Skeletal muscle tissue (tissue), 4 donors: ENCODE measurements around the gene GCAT. TPM values are rescaled to one million over a fixed set of nuclear protein-coding genes. Genes with fewer than 3 reads are reported as not detected.
"Not testable (repeated sequence)": the region's sequence is repeated elsewhere in the genome, so short reads cannot be mapped to it uniquely, and the experiment has no call there.

ENCODE experiments used
- H3K27ac ChIP-seq: one replicate; pipeline ENCODE4 v1.7.0; 2013; ENCODE audit warnings: mild to moderate bottlenecking, low read depth, low read length, inconsistent platforms
- H3K27me3 ChIP-seq, 3 donors: one replicate each; pipeline ENCODE4 v1.7.0; 2013; ENCODE audit warnings: low read length in 3 of 3; ENCODE audit not compliant: control insufficient read depth in 3 of 3, insufficient read depth in 3 of 3
- H3K36me3 ChIP-seq, 3 donors: one replicate each; pipeline ENCODE4 v1.7.0; 2013; ENCODE audit warnings: low read length in 3 of 3; ENCODE audit not compliant: control insufficient read depth in 3 of 3, insufficient read depth in 3 of 3
- H3K4me1 ChIP-seq, 3 donors: one replicate each; pipeline ENCODE4 v1.7.0; 2013; ENCODE audit warnings: low read length in 3 of 3, mild to moderate bottlenecking in 3 of 3; ENCODE audit not compliant: control insufficient read depth in 3 of 3, insufficient read depth in 3 of 3
- H3K4me3 ChIP-seq, 3 donors: one replicate each; pipeline ENCODE4 v1.7.0; 2013; ENCODE audit warnings: low read length in 3 of 3
- H3K9ac ChIP-seq, 3 donors: one replicate each; pipeline ENCODE4 v1.7.0; 2013; ENCODE audit warnings: low read length in 3 of 3, mild to moderate bottlenecking in 3 of 3, moderate library complexity in 2 of 3, low read depth in 1 of 3
- H3K9me3 ChIP-seq, 3 donors: one replicate each; pipeline ENCODE4 v1.7.0; 2013; ENCODE audit warnings: low read length in 3 of 3; ENCODE audit not compliant: control insufficient read depth in 3 of 3
- total RNA-seq: library from RNA; depleted of rRNA; stranded (reverse); fragments of >200 nt; gene quantifications from one replicate; pipeline ENCODE4 v1.2.3, GENCODE V29; 2014
- donor health status: Osteomylitis.

The GCAT gene
- total RNA-seq, 1 donor from 2014 or later = 9.9 TPM

DNA sequence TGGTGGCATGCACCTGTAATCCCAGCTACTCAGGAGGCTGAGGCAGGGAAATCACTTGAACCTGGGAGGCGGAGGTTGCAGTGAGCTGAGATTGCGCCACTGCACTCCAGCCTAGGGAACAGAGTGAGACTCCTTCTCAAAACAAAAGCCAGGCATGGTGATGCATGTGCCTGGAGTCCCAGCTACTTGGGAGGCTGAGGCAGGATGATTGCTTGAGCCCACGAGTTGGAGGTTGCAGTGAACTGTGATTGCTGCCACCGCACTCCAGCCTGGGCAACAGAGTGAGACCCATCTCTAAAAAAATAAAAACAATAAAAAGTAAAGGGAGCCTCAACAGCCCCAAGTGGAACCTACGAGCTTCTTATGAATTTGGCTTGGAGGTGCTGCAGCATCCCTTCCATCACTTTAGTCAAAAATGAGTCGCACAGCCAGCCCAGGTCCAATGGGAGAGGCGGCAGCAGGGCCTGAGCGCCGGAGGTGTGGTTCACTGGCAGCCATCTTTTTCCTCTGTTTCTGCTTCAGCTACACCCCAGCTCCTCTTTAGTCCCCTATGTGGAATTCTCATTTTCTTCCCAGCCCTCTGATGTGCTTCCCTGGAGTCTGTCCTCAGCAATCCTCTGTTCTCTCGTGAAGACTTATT, 29.2 kb upstream of the GCAT start:
- Histone ChIP-seq H3K36me3 (peaks cover 2 to 4% (median 4%) of the 10 kb centered on the region in 3 donors), H3K27me3 (peaks cover 12 to 17% (median 16%) of the 10 kb centered on the region in 3 donors), H3K4me3 (no peak overlapping the region), H3K27ac (no peak overlapping the region), H3K9ac (no peak overlapping the region), H3K9me3 (no peaks in the 10 kb centered on the region), H3K4me1 (peaks cover 8 to 16% (median 16%) of the 10 kb centered on the region in 3 donors)

DNA sequence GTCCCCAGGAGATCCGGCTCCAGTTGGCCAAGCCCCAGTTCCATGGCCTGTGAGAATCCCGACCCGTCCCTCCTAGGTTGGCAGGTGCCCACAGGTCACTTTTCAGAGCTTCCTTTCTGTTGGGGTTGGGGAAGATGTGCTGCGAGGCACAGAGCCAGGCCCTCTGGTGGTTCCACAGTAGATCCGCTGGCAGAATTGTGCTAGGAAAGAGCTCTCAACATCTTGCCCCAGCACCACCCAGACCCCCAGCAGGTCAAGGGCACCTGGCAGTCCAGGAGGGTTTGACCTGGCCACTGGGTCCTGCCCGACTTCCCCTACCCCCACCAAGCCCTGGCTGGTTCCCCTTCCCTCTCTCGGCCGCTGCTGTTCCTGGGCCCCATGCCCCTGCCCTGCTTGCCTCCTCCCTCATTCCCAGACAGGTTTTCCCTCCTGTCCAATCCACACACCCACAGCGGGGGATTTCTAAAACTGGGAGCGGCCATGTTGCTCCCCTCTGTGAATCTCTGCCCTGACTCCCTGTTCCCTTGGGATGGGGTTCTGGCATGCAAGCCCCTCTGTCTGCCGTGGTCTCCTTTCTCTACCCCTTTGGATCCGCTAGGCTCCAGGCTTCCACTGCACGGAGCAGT, 26.2 kb upstream of the GCAT start:
- H3K4me3 ChIP-seq = no peak overlapping the region
- H3K9ac ChIP-seq = no peak overlapping the region
- no peaks in the 10 kb centered on the region for H3K9me3 ChIP-seq
- no peaks in the 10 kb centered on the region for H3K36me3 ChIP-seq
- H3K27ac ChIP-seq = no peak overlapping the region
- peaks cover 12 to 30% (median 30%) of the 10 kb centered on the region in 3 donors for H3K27me3 ChIP-seq
- H3K4me1 ChIP-seq = peaks cover 8 to 18% (median 16%) of the 10 kb centered on the region in 3 donors

DNA sequence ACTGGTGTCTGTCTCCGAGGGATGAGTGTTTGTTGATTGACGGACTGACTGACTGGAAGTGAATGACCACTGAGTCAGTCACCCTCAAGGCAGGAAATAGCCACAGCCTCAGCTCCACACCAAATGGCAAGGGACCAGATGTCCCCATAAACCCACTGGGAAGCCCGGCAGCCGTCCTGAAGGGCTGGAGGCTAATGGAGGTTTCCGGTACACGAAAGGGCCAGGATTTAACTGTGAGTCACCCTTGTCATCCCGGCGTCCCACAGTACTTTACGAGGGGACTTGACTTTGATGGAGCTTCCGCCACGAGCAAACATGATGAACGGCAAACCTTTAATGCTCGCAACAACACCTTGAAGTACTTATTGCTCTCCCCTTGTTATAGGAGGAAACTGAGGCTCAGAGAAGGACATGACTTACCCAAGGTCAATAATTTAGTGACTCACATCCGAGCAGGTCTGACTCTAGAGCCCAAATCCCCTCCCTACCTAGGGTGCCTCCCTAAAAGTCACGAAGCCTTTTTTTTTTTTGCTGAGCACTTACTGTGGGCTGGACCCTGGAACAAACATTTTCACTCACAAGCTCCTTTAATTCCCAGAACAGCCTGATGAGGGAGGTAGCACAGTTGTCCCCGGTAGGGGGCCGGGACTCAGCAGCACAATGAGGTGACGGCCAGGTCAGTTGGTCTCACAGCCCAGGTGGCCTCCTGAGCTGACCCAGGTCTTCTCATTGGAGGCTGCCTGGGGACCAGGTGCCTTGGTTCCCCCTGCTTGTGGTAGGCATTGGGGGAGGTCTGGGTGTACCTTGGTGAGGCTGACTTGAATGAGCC, 25.2 kb upstream of the GCAT start:
- peaks cover 0 to 10% (median 8%) of the 10 kb centered on the region in 3 donors for H3K4me1 ChIP-seq
- no peak overlapping the region for H3K4me3 ChIP-seq
- H3K9ac ChIP-seq = no peak overlapping the region
- no peaks in the 10 kb centered on the region for H3K36me3 ChIP-seq
- H3K9me3 ChIP-seq = no peaks in the 10 kb centered on the region
- H3K27ac ChIP-seq = no peak overlapping the region
- H3K27me3 ChIP-seq = peaks cover 12 to 30% (median 30%) of the 10 kb centered on the region in 3 donors

DNA sequence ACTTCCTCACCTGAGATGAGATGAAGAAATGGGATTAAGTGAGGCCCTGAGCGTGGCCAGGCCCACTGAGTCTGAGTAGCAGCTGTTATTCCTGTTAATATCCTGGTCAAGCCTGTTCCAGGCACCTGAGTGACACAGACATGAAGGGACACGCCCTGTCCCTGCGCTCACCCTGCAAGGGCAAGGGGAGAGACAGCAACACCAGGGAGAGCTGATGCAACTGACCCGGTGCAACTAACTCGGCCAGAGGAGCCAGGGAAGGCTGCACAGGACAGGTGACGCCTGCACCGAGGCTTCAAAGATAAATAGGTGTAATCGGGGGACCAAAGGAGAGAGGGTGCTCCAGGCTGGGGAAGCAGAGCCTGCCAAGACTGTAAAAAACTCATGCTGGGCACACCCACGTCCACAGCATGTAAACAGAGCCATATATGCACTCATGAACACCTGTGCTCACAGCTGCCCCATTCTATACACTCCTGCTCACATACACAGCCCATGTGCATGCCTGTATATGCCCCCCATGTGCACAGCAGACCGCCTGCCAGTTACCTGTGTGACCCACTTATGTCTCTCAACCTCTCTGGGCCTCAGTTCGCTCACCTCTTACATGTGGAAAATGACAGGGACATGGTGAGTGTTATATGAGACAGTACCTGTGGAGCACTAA, 22.8 kb upstream of the GCAT start:
- Histone ChIP-seq H3K4me1 (peaks cover 0 to 10% (median 8%) of the 10 kb centered on the region in 3 donors), H3K4me3 (no peak overlapping the region), H3K9me3 (no peaks in the 10 kb centered on the region), H3K27ac (no peak overlapping the region), H3K9ac (peak overlapping the region in 1 of 3 donors; percentile 16), H3K27me3 (peaks cover 12 to 30% (median 30%) of the 10 kb centered on the region in 3 donors), H3K36me3 (no peaks in the 10 kb centered on the region)

DNA sequence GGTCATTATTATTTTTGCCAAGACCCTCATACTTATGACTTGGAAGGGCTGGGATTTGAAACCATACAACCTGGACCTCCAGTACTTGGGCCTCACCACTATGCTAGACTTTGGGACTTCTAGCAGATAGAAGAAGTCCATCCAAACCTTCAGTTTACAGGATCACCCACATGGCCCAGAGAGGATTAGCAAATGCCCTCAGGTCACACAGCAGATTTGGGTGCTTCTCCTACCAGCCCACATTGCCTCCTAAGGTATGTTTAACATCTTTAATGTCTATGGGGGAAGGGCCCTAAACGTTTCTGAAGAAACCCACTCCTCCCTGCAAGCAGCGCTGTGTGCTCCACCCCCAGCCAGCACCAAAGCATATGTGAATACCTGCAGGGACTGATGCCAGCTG, 17.5 kb upstream of the GCAT start:
- Histone ChIP-seq H3K4me3 (no peak overlapping the region), H3K27me3 (peaks cover 0 to under 1% (median 0%) of the 10 kb centered on the region in 3 donors), H3K9me3 (no peaks in the 10 kb centered on the region), H3K27ac (no peak overlapping the region), H3K36me3 (no peaks in the 10 kb centered on the region), H3K9ac (no peak overlapping the region), H3K4me1 (no peaks in the 10 kb centered on the region)

DNA sequence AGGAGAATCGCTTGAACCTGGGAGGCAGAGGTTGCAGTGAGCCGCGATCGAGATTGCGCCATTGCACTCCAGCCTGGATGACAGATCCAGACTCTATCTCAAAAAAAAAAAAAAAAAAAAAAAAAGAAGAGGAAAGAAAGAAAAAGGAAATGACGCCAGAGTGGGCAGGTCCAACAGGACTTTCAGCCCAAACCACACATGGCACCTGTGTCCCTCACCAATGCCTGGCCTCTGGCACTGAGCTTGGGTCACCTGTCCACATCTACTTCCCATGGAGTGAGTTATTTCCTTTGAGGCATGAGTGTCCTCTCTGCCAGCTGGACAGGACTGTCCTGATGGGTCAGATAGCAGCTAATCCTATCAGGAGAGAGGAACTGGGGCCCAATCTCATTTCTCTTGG, 15.2 kb upstream of the GCAT start:
- no peaks in the 10 kb centered on the region for H3K4me1 ChIP-seq
- no peaks in the 10 kb centered on the region for H3K9me3 ChIP-seq
- no peak overlapping the region for H3K27ac ChIP-seq
- H3K36me3 ChIP-seq = no peaks in the 10 kb centered on the region
- H3K9ac ChIP-seq = peak overlapping the region in 1 of 3 donors; percentile 25
- no peak overlapping the region for H3K4me3 ChIP-seq
- H3K27me3 ChIP-seq = no peaks in the 10 kb centered on the region

DNA sequence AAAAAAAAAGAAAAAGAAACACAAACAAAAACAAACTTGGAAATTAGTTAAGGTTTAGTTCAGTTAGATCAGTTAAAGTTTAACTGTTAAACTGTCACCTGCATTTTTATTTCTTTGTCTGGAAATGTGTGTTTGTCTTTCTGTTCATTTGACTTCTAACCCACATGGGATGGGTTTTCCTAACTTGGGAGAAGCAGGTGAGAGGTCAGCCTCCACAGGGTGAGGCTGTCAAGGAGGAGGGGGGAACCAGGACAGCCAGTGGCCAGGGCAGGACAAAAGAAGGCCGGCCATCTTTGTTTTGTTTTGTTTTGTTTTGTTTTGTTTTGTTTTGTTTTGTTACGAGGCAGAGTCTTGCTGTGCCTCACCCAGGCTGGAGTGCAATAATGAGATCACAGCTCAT, 13.4 kb upstream of the GCAT start:
- Histone ChIP-seq H3K9me3 (no peaks in the 10 kb centered on the region), H3K27ac (no peak overlapping the region), H3K4me3 (no peak overlapping the region), H3K27me3 (no peaks in the 10 kb centered on the region), H3K9ac (no peak overlapping the region), H3K36me3 (no peaks in the 10 kb centered on the region), H3K4me1 (no peaks in the 10 kb centered on the region)

DNA sequence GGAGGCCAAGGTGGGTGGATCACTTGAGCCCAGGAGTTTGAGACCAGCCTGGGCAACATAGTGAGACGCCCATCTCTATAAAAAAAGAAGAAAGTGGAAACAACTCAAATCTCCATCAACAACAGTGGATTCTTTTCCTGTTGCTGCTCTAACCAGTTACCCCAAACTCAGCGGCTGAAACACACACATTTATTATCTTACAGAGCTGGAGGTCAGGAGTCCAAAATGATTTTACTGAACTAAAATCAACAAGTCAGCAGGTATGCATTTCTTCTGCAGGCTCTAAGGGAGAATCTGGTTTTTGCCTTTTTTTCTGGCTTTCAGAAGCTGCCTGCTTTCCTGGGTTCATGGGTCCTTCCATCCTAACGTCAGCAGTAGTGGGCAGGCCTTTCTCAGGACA, 11.7 kb upstream of the GCAT start:
- Histone ChIP-seq H3K36me3 (no peaks in the 10 kb centered on the region), H3K27me3 (no peaks in the 10 kb centered on the region), H3K27ac (no peak overlapping the region), H3K4me3 (no peak overlapping the region), H3K4me1 (no peaks in the 10 kb centered on the region), H3K9ac (no peak overlapping the region), H3K9me3 (no peaks in the 10 kb centered on the region)

DNA sequence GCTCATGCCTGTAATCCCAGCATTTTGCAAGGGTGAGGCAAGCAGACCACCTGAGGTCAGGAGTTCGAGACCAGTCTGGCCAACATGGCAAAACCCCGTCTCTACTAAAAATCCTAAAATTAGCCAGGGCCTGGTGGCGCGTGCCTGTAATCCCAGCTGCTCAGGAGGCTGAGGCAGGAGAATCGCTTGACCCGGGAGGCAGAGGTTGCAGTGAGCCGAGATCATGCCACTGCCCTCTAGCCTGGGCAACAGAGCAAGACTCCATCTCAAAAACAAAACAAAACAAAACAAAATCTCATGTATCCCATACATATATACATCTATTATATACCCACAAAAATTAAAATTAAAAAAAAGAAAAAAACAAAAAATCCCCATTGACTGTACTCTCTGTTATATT, 10.5 kb upstream of the GCAT start:
- not testable (repeated sequence) for H3K4me3 ChIP-seq, H3K9ac ChIP-seq, H3K36me3 ChIP-seq, H3K27ac ChIP-seq, H3K9me3 ChIP-seq, H3K4me1 ChIP-seq, H3K27me3 ChIP-seq
